ENCODE data around the gene AKAP17A.
"Not testable (repeated sequence)": the region's sequence is repeated elsewhere in the genome, so short reads cannot be mapped to it uniquely, and the experiment has no call there.

The AKAP17A gene

GRCh38 chrX:1601051-1601767 is 9.8 kb downstream of the AKAP17A start:
- no peak for FAIRE-seq

DNA sequence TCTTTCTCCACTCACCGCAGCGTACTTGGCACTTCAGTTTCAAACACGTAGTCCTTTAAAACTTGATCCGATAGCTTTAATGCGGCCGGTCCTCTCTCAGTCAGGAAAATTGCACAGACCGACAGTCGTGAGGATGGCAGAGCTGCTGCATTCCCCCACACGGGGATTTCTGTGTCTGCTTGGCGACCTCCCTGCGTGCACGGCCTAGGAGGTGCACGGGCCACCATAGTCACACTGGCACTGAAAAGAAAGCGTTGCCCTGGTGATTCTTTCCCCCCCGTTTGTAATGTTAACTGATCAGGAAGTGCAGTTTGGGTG is 10.3 kb downstream of the AKAP17A start:
- DNase-seq (ENCODE audit: extremely low spot score, insufficient read length, low read depth) (no peak), FAIRE-seq (no peak)

More at GRCh38 chrX:1601051-1601767, 9.8 kb downstream of the AKAP17A start:
- no peak for DNase-seq (ENCODE audit: extremely low spot score, insufficient read length, low read depth)

GRCh38 chrX:1602299-1602698 is 10.9 kb downstream of the AKAP17A start:
- DNase-seq (ENCODE audit: extremely low spot score, insufficient read length, low read depth): no peak

DNA sequence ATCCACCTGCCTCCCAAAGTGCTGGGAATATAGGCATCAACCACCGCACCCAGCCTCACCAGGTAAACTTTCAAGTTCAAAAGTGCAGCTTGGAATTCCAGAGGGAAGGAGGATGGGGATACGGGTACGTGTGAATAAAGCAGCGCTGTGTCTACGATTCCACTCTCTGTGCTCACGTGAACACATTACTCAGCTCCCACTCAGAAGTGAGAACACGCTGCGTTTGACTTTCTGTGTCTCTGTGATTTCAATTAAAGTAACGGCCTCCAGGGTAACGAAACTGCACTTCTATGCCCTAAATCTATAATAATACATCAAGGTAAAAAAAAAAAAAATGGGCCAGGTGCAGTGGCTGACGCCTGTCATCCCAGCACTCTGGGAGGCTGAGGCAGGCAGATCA is 15.1 kb downstream of the AKAP17A start:
- FAIRE-seq: no peak

More at GRCh38 chrX:1602299-1602698, 10.9 kb downstream of the AKAP17A start:
- FAIRE-seq: no peak

GRCh38 chrX:1609311-1609710 is 17.9 kb downstream of the AKAP17A start:
- no peak for FAIRE-seq
- no peak for DNase-seq (ENCODE audit: extremely low spot score, insufficient read length, low read depth)

More for the DNA sequence above, 15.1 kb downstream of the AKAP17A start:
- DNase-seq (ENCODE audit: extremely low spot score, insufficient read length, low read depth): no peak

- FAIRE-seq (no peak), DNase-seq (ENCODE audit: extremely low spot score, insufficient read length, low read depth) (no peak)
These were observed 18.4 kb downstream of the AKAP17A start for GRCh38 chrX:1609762-1610161.

GRCh38 chrX:1610166-1610565 is 18.8 kb downstream of the AKAP17A start:
- FAIRE-seq (no peak), DNase-seq (ENCODE audit: extremely low spot score, insufficient read length, low read depth) (no peak)

GRCh38 chrX:1610736-1611135 is 19.3 kb downstream of the AKAP17A start:
- FAIRE-seq: no peak
- no peak for DNase-seq (ENCODE audit: extremely low spot score, insufficient read length, low read depth)

DNA sequence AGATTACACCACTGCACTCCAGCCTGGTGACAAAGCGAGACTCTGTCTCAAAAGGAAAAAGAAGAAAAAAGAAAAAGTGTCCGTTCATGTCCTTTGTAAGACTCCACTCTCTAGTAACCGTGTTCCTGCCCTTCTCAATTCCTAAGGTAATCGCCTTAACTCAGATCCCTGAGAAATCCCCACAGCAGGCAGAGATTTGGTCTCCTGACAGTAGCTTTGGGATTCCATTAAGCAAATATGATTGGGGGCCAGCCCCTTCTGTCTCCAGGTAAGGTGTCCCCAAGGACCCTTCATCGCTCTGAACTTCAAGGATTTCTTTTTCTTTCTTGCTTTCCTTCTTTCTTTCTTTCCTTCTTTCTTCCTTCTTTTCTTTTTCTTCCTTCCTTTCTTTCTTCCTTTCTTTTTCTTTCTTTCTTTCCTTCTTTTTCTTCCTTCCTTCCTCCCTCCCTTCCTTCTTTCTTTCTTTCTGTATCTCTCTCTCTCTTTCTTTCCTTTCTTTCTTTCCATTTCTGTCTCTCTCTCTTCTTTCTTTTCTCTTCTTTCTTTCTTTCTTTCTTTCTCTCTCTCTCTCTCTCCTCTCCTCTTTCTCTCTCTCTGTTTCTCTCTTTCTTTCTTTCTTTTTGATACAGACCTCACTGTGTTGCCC is 21.4 kb downstream of the AKAP17A start:
- no peak for FAIRE-seq
- DNase-seq (ENCODE audit: extremely low spot score, insufficient read length, low read depth): no peak

- DNase-seq (ENCODE audit: extremely low spot score, insufficient read length, low read depth) (no peak), FAIRE-seq (no peak)
These were observed 23.5 kb downstream of the AKAP17A start, which contains the start of gene ASMT for GRCh38 chrX:1614927-1615326. ASMT (plus strand) TSS chrX:1615059; CDS start chrX:1615200, 141 bp downstream.

GRCh38 chrX:1618689-1619088 is 27.3 kb downstream of the AKAP17A start:
- FAIRE-seq: no peak
- DNase-seq (ENCODE audit: extremely low spot score, insufficient read length, low read depth): no peak

GRCh38 chrX:1623691-1624090 is 32.3 kb downstream of the AKAP17A start:
- DNase-seq (ENCODE audit: extremely low spot score, insufficient read length, low read depth) (no peak), FAIRE-seq (no peak)

DNA sequence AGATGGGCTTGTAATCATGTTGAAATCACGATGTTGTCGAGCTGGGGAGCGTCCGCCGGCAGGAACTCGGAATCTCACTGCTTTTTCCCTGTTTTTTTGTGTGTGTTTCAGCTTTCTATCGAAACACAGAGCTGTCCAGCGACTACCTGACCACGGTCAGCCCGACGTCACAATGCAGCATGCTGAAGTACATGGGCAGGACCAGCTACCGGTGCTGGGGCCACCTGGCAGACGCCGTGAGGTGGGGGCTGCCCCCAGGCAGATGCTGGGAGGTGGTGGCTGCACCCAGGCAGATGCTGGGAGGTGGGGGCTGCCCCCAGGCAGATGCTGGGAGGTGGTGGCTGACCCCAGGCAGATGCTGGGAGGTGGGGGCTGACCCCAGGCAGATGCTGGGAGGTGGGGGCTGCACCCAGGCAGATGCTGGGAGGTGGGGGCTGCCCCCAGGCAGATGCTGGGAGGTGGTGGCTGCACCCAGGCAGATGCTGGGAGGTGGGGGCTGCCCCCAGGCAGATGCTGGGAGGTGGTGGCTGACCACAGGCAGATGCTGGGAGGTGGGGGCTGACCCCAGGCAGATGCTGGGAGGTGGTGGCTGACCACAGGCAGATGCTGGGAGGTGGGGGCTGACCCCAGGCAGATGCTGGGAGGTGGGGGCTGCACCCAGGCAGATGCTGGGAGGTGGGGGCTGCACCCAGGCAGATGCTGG is 32.9 kb downstream of the AKAP17A start:
- not testable (repeated sequence) for DNase-seq (ENCODE audit: extremely low spot score, insufficient read length, low read depth); FAIRE-seq

GRCh38 chrX:1624861-1625215 is 33.4 kb downstream of the AKAP17A start:
- not testable (repeated sequence) for DNase-seq (ENCODE audit: extremely low spot score, insufficient read length, low read depth); FAIRE-seq

- no peak for FAIRE-seq
- no peak for DNase-seq (ENCODE audit: extremely low spot score, insufficient read length, low read depth)
These were observed 37.8 kb downstream of the AKAP17A start for GRCh38 chrX:1629244-1629643.

GRCh38 chrX:1646009-1646408 is 54.6 kb downstream of the AKAP17A start:
- FAIRE-seq: no peak

DNA sequence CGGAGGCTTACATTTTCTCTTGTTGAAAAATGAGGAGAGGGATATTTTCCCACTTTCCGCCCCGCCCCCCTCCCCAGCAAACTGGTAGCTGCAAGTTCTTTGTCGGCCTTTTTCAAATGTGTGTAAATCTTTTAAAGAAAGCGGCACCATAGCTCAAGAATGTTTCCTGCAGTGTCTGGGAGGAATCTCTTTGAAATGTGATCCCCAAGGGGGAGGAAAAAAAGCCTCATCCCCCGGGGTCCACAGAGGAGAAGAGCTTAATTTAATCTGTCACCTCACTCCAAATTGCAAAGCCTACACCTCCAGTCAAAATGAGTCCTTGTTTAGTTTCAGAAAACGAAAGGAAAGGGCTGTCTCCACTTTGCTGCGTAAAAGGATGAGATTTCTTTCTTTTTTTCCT is 58.2 kb downstream of the AKAP17A start:
- no peak for FAIRE-seq
- DNase-seq (ENCODE audit: extremely low spot score, insufficient read length, low read depth): no peak

More at GRCh38 chrX:1646009-1646408, 54.6 kb downstream of the AKAP17A start:
- no peak for DNase-seq (ENCODE audit: extremely low spot score, insufficient read length, low read depth)
